NT2/D1 (cell line): ENCODE results near the gene SKP1.

Source experiments
- SUZ12 ChIP-seq: IDR thresholded peaks from 2 replicates; pipeline ENCODE4 v1.6.1; 2011; ENCODE audit not compliant: insufficient read length, insufficient read depth; ENCODE audit errors: extremely low read depth
- YY1 ChIP-seq: IDR thresholded peaks from 2 replicates; pipeline ENCODE4 v1.6.1; 2011; ENCODE audit not compliant: insufficient read length, insufficient read depth
- ZNF274 ChIP-seq: IDR thresholded peaks from 2 replicates; pipeline ENCODE4 v1.6.1; 2011; ENCODE audit warnings: mild to moderate bottlenecking, low read depth, low read length

GRCh38 chr5:134133188-134133994, 43.4 kb downstream of the SKP1 start:
- TF ChIP-seq YY1 (no peak), ZNF274 (no peak), SUZ12 (no peak)
